GM18870 (cell line): ENCODE measurements around the gene KLK2.

Source experiments
- ATAC-seq: cut with Tn5 transposase; IDR thresholded peaks from one replicate; pipeline ENCODE4 v1.9.1; 2021; ENCODE audit warnings: moderate library complexity; ENCODE audit not compliant: unreplicated experiment

KLK2 gene

DNA sequence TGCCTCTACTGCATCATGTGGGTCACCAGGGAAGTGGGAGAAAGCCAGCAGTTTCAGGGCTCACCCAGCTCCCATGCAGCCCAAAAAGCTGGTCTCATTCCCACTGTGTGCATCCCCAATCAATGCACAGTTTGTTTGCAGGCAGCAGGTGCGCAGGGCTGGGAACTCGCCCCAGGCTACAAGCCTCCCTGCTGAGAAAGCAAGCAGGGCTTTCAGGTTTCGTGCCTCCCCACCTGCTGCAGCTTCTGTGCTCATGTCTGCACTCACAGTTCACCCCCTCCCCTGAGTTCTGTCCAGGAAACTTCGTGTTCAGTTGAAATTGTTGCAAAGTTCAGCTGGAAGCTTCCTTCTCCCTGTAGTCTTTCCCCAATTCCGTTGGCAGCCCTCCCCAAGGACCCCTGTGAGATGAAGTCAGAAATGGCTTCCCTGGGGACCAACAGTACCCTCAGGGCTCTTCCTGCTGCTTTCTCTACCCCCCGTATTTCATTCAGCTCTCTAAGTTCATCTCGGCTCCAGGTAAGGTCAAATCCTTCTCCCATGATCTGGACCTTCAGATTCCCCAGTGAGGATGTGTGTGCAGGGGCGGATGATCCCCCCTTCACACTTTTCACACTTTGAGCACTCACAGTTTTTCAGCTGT lies 28.8 kb upstream of the KLK2 start:
- ATAC-seq, result no peak

DNA sequence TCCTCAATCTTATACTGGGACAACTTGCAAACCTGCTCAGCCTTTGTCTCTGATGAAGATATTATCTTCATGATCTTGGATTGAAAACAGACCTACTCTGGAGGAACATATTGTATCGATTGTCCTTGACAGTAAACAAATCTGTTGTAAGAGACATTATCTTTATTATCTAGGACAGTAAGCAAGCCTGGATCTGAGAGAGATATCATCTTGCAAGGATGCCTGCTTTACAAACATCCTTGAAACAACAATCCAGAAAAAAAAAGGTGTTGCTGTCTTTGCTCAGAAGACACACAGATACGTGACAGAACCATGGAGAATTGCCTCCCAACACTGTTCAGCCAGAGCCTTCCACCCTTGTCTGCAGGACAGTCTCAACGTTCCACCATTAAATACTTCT lies 22.5 kb upstream of the KLK2 start:
- no peak for ATAC-seq

DNA sequence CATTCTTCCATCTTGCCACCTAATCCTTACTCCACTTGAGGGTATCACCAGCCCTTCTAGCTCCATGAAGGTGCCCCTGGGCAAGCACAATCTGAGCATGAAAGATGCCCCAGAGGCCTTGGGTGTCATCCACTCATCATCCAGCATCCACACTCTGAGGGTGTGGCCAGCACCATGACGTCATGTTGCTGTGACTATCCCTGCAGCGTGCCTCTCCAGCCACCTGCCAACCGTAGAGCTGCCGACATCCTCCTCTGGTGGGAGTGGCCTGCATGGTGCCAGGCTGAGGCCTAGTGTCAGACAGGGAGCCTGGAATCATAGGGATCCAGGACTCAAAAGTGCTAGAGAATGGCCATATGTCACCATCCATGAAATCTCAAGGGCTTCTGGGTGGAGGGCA lies 21.6 kb upstream of the KLK2 start:
- no peak for ATAC-seq

- ATAC-seq, result no peak
These were observed 18.4 kb upstream of the KLK2 start, which contains the start of gene KLK3 for GRCh38 chr19:50854636-50855410. Gene KLK3, plus strand, starts transcription at chr19:50854915. Its CDS starts 41 bp downstream, at chr19:50854956.

DNA sequence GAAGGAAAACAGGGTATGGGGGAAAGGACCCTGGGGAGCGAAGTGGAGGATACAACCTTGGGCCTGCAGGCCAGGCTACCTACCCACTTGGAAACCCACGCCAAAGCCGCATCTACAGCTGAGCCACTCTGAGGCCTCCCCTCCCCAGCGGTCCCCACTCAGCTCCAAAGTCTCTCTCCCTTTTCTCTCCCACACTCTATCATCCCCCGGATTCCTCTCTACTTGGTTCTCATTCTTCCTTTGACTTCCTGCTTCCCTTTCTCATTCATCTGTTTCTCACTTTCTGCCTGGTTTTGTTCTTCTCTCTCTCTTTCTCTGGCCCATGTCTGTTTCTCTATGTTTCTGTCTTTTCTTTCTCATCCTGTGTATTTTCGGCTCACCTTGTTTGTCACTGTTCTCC lies 15.9 kb upstream of the KLK2 start:
- no peak for ATAC-seq

DNA sequence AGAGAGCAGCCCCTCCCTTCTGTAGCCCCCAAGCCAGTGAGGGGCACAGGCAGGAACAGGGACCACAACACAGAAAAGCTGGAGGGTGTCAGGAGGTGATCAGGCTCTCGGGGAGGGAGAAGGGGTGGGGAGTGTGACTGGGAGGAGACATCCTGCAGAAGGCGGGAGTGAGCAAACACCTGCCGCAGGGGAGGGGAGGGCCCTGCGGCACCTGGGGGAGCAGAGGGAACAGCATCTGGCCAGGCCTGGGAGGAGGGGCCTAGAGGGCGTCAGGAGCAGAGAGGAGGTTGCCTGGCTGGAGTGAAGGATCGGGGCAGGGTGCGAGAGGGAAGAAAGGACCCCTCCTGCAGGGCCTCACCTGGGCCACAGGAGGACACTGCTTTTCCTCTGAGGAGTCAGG lies 14.4 kb upstream of the KLK2 start:
- ATAC-seq, result no peak

DNA sequence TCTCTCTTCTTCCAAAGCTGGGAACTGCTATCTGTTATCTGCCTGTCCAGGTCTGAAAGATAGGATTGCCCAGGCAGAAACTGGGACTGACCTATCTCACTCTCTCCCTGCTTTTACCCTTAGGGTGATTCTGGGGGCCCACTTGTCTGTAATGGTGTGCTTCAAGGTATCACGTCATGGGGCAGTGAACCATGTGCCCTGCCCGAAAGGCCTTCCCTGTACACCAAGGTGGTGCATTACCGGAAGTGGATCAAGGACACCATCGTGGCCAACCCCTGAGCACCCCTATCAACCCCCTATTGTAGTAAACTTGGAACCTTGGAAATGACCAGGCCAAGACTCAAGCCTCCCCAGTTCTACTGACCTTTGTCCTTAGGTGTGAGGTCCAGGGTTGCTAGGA lies 13.4 kb upstream of the KLK2 start:
- ATAC-seq, result no peak

DNA sequence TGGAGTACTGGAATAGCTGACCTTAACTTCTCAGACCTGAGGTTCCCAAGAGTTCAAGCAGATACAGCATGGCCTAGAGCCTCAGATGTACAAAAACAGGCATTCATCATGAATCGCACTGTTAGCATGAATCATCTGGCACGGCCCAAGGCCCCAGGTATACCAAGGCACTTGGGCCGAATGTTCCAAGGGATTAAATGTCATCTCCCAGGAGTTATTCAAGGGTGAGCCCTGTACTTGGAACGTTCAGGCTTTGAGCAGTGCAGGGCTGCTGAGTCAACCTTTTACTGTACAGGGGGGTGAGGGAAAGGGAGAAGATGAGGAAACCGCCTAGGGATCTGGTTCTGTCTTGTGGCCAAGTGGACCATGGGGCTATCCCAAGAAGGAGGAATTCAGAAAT lies 12.2 kb upstream of the KLK2 start:
- ATAC-seq, result no peak

GRCh38 chr19:50861496-50862286 lies 11.5 kb upstream of the KLK2 start:
- no peak for ATAC-seq

DNA sequence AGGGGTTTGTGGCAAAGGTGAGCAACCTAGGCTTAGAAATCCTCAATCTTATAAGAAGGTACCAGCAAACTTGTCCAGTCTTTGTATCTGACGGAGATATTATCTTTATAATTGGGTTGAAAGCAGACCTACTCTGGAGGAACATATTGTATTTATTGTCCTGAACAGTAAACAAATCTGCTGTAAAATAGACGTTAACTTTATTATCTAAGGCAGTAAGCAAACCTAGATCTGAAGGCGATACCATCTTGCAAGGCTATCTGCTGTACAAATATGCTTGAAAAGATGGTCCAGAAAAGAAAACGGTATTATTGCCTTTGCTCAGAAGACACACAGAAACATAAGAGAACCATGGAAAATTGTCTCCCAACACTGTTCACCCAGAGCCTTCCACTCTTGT lies 3.8 kb upstream of the KLK2 start:
- ATAC-seq, result no peak

DNA sequence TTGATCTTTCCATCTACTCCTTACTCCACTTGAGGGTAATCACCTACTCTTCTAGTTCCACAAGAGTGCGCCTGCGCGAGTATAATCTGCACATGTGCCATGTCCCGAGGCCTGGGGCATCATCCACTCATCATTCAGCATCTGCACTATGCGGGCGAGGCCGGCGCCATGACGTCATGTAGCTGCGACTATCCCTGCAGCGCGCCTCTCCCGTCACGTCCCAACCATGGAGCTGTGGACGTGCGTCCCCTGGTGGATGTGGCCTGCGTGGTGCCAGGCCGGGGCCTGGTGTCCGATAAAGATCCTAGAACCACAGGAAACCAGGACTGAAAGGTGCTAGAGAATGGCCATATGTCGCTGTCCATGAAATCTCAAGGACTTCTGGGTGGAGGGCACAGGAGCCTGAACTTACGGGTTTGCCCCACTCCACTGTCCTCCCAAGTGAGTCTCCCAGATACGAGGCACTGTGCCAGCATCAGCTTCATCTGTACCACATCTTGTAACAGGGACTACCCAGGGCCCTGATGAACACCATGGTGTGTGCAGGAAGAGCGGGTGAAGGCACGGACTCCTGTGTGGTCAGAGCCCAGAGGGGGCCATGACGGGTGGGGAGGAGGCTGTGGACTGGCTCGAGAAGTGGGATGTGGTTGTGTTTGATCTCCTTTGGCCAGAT lies 2.7 kb upstream of the KLK2 start:
- ATAC-seq, result no peak

DNA sequence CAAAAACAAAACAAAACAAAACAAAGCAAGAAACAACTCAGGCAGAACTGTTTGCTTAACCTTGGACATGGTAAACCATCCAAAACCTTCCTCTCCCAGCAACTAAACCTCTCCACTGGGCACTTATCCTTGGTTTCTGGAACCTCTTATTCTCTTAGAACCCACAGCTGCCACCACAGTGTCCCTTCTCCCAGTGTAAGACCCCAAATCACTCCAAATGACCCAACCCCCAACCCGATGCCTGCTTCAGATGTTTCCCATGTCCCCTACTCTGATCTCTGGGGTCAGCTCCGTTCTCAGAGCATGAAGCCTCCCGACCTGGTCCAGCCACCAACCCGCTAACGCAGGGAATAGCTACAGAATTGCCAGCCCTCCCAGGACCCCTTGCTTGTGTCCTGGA lies 972 bp downstream of the KLK2 start:
- no peak for ATAC-seq

DNA sequence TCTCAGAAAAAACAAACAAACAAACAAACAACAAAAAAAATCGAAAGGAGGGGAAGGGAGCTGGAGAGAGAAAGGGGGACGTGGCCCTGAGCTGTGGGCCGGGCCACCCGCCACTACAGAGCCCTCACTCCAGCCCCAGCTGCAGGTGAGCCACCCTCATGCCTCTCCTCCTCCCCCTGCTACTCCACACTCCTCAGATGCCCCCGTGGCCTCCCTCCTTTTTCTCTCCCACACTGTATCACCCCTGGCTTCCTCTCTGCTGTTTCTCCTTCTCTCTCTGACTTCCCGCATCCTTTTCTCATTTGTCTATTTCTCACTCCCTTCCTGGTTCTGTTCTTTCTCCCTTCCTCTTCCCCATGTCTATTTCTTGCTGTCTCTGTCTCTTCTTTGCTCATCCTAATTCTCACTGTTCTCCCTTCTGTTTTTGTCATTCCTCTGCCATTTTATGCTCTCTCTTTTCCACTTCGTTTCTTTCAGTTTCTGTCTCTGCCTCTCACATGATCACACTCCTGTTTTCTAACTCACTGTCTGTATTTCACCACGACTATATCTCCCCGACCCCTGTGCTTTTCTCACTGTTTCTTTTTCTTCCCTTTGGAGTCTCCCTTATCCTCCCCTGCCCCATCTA lies 2.7 kb downstream of the KLK2 start:
- no peak for ATAC-seq

DNA sequence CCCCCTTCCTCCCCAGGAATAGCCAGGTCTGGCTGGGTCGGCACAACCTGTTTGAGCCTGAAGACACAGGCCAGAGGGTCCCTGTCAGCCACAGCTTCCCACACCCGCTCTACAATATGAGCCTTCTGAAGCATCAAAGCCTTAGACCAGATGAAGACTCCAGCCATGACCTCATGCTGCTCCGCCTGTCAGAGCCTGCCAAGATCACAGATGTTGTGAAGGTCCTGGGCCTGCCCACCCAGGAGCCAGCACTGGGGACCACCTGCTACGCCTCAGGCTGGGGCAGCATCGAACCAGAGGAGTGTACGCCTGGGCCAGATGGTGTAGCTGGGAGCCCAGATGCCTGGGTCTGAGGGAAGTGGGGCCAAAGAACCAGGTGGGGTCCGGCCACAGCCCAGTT lies 3.2 kb downstream of the KLK2 start:
- no peak for ATAC-seq

- ATAC-seq, result no peak
These were observed 4.1 kb downstream of the KLK2 start for GRCh38 chr19:50877338-50877737.

- ATAC-seq, result no peak
These were observed 5.6 kb downstream of the KLK2 start for GRCh38 chr19:50878851-50879250.

- ATAC-seq, result no peak
These were observed 7.0 kb downstream of the KLK2 start for GRCh38 chr19:50880241-50880640.

DNA sequence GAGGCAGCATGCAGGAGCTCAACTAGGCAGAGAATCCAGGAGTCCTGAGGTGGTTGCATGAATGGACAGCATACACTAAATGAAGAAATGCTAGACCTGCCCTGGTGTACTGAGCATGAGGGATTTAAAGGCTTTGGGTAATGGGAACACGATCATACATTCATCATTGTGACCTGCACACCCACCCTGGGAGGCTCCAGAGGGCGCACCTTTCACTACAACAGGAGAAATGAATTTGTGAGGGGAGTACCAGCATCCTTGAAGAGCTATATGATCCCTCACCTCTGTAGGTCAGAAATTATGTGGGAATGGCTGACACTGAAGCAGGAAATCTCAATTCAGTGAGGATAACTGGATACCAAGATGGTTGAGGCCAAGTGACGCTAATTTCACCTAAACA lies 8.9 kb downstream of the KLK2 start:
- ATAC-seq, result no peak

DNA sequence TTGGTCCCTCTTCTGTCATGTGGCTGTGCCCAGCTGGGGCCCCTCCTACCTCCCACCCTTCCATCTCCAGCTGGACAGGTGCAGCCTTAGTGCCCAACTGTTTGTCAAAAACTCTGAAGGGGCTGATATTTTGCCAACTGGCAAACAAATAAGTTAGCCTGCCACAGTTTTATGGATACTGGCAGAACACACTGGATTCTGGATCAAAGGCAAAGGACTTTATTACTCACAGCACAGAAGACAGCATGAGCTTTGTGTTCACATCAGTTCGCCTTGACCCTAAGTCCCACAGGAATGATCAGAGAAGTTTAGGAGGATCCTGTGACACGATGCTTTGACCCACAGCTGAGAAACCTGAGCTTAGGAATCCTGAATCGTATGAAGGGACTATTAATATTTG lies 16.4 kb downstream of the KLK2 start:
- ATAC-seq, result no peak

- no peak for ATAC-seq
These were observed 17.4 kb downstream of the KLK2 start for GRCh38 chr19:50890422-50891252.
